Activated CD4-positive, alpha-beta memory T cell treated with anti-CD3 and anti-CD28 coated beads, Interleukin-2, amount 10 ng/mL, durations not matched to agents 7 days and 5 days (primary cell): ENCODE data around the gene GZMM. TPM values are rescaled to one million over a fixed set of nuclear protein-coding genes. Genes with fewer than 3 reads are reported as not detected.

ENCODE experiments used
- CTCF ChIA-PET: fragments of 350-600 bp; sonication (Branson Sonifier 250); formaldehyde crosslinking; loops from one replicate; lab custom pipeline; 2021; ENCODE audit warnings: antibody characterized with exemption, inconsistent platforms; lab: Charles Lee
- POLR2A ChIA-PET: fragments of 350-600 bp; sonication (Branson Sonifier 250); formaldehyde crosslinking; loops from one replicate; lab custom pipeline; 2021; ENCODE audit warnings: antibody characterized with exemption; lab: Charles Lee
- DNase-seq: peaks from one replicate; pipeline ENCODE4 v3.0.0-alpha.2; 2020
- H3K27ac Mint-ChIP-seq: one replicate; pipeline ENCODE4 v1.8.0; 2021; ENCODE audit warnings: mild to moderate bottlenecking, mixed read lengths
- H3K27me3 Mint-ChIP-seq: one replicate; pipeline ENCODE4 v1.8.0; 2021; ENCODE audit warnings: mixed read lengths
- H3K36me3 Mint-ChIP-seq: one replicate; pipeline ENCODE4 v1.8.0; 2021; ENCODE audit warnings: low read depth, mixed read lengths
- H3K4me1 Mint-ChIP-seq: one replicate; pipeline ENCODE4 v1.8.0; 2021; ENCODE audit warnings: mixed read lengths
- H3K4me3 Mint-ChIP-seq: one replicate; pipeline ENCODE4 v1.8.0; 2021; ENCODE audit warnings: mild to moderate bottlenecking, mixed read lengths
- H3K9me3 Mint-ChIP-seq: one replicate; pipeline ENCODE4 v1.8.0; 2021; ENCODE audit warnings: mixed read lengths
- total RNA-seq, 2 experiments: library from RNA; stranded (reverse); gene quantifications; one replicate each; pipeline ENCODE4 v1.2.3, GENCODE V29; 2021

GZMM gene
- total RNA-seq, 2 experiments from 2014 or later: 45.1 to 45.2 TPM

DNA sequence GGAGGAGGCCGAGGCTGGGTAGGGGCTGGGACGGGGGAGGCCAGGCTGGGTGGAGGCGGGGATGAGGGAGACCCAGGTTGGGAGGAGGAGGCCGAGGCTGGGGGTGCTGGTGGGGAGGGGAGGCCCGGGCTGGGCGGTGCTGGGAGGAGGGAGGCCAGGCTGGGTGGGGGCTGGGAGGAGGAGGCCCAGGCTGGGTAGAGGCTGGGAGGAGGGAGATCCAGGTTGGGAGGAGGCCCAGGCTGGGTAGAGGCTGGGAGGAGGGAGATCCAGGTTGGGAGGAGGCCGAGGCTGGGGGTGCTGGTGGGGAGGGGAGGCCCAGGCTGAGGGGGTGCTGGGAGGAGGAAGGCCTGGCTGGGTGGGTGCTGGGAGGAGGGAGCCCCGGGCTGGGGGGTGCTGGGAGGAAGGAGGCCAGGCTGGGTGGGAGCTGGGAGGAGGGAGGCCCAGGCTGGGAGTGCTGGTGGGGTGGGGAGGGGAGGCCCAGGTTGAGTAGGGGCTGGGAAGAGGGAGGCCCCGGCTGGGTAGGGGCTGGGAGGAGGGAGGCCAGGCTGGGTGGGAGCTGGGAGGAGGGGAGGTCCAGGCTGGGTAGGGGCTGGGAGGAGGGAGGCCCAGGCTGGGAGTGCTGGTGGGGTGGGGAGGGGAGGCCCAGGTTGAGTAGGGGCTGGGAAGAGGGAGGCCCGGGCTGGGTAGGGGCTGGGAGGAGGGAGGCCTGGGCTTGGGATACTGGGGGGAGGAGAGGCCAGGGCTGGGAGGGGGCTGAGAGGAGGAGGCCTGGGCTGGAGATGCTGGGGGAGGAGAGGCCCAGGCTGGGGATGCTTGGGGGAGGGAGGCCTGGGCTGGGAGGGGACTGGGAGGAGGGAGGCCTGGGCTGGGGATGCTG is 25.9 kb upstream of the GZMM start:
- Mint-ChIP-seq H3K9me3 (no peaks in the 10 kb centered on the region), H3K27ac (no peak overlapping the region), H3K36me3 (peaks cover 4% of the 10 kb centered on the region), H3K4me3 (no peak overlapping the region), H3K27me3 (no peaks in the 10 kb centered on the region), H3K4me1 (peaks cover 12% of the 10 kb centered on the region)
- ChIA-PET POLR2A (interaction anchor here (1.2 kb wide), 1 partner anchor 14 kb away, joined by 6 read pairs; the partner anchor contains the start of gene CDC34), CTCF (no interaction called here)
- DNase-seq: no peak

DNA sequence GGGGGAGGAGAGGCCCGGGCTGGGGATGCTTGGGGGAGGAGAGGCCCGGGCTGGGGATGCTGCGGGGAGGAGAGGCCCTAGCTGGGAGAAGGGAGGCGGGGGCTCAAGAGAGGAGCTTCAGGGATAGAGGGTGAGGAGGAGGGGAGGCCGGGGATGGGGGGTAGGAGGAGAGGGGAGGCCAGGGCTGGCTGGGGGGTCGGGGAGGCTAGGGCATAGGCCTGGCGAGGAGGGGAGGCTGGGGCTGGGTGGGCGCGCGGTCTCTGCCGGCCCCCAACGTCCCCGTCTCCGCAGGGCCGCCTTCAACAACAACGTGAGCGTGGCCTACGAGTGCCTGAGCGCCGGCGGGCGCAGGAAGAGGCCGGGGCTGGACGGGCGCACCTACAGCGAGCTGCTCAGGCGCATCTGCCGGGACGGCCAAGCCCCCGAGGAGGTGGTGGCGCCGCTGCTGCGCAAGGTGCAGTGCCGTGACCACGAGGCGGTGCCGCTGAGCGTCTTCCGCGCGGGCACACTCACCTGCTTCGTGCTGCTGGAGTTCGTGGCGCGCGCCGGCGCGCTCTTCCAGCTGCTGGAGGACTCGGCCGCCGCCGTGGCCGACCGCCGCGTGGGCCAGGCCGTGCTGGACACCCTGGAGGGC is 25.1 kb upstream of the GZMM start:
- peaks cover 4% of the 10 kb centered on the region for H3K36me3 Mint-ChIP-seq
- H3K4me1 Mint-ChIP-seq: peaks cover 12% of the 10 kb centered on the region
- no peaks in the 10 kb centered on the region for H3K9me3 Mint-ChIP-seq
- ChIA-PET POLR2A (interaction anchor here (1.2 kb wide), 1 partner anchor 13 kb away, joined by 6 read pairs; the partner anchor contains the start of gene CDC34), CTCF (no interaction called here)
- no peak overlapping the region for H3K4me3 Mint-ChIP-seq
- no peak overlapping the region for H3K27ac Mint-ChIP-seq
- no peaks in the 10 kb centered on the region for H3K27me3 Mint-ChIP-seq
- peak; percentile 50 for DNase-seq

DNA sequence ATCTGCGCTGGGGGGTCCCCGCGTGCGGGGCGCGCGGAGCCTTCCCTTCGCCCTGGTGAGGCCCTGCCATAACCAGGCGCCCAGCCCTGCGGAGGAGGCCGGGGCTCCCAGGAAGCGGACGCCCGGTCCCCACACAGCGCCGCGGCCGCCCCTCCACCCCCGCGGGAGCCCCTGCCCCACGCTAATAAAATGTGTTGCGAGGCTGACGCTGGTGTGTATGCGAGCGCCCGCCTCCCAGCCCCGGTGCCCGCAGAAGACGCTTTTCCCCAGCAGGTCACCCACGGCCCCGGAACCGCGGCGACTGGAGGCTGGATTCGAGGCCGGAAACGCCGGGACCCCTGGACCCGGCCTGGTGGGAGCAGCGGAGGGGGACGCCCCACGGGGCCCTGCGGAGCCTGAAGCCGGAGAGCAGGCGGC is 24.4 kb upstream of the GZMM start:
- no peak for DNase-seq
- H3K27ac Mint-ChIP-seq: no peak overlapping the region
- H3K4me1 Mint-ChIP-seq: peaks cover 11% of the 10 kb centered on the region
- CTCF ChIA-PET: no interaction called here
- H3K27me3 Mint-ChIP-seq: no peaks in the 10 kb centered on the region
- no peaks in the 10 kb centered on the region for H3K9me3 Mint-ChIP-seq
- POLR2A ChIA-PET: interaction anchor here (1.2 kb wide), 1 partner anchor 13 kb away, joined by 6 read pairs; the partner anchor contains the start of gene CDC34
- H3K36me3 Mint-ChIP-seq: no peaks in the 10 kb centered on the region
- no peak overlapping the region for H3K4me3 Mint-ChIP-seq

DNA sequence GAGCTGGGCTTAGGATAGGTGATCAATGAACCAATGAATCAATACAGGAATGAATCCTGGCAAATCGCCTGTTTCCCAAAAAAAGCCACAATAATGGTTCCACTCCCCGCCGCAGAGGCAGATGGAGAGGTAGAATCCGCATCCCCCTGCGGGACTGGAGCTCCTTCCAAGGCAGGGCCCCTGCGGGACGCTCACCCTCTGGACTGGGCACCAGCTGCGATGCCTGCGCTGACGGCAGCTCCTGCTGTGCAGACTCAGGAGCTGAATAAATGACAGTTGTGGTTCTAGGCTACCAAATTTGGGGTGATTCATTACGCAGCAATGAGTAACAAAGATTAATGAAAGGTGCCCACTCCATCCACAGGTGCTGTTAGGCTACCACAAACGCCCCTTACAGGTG is 21.1 kb upstream of the GZMM start:
- no peaks in the 10 kb centered on the region for H3K9me3 Mint-ChIP-seq
- no peak for DNase-seq
- POLR2A ChIA-PET: interaction anchor here (1.2 to 3.0 kb wide), 3 partner anchors 8 to 12 kb away, joined by 3 to 22 read pairs (median 14); partner anchors contain the start of gene CDC34
- no peak overlapping the region for H3K27ac Mint-ChIP-seq
- H3K4me3 Mint-ChIP-seq: no peak overlapping the region
- H3K27me3 Mint-ChIP-seq: peaks cover 4% of the 10 kb centered on the region
- H3K4me1 Mint-ChIP-seq: peaks cover 6% of the 10 kb centered on the region
- CTCF ChIA-PET: interaction anchor here (1.1 to 3.0 kb wide), 2 partner anchors 9 to 12 kb away, joined by 3 to 23 read pairs; partner anchors contain the start of gene CDC34
- no peaks in the 10 kb centered on the region for H3K36me3 Mint-ChIP-seq

DNA sequence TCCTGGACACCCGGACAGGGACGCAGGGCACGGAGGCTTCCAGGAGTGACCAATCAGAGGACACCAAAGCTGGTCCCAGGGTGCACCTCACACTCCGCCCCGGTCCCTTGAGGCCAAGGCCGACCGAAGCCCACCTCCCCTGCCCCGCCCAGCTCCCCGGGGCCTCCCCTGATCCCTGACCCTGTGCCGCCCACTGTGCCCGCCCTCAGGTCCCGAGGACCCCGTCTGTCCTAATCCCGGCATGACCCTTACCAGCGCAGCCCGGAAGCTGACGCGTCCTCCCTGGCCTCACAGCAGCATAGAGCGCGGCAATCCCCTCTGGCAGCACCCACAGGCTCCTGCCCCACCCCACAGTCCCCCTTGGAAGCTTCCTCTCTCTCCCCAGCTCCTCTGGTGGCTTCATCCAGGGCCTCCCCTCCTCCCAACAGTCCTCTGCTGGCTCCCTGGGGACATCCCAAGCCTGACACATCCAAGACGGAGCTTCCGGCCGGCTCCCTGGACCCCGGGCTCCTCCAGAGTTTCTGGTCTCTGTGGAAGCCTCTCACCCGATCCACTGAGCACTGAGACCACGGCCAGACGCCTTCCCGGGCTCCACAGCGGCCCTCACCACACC is 19.7 kb upstream of the GZMM start:
- ChIA-PET CTCF (no interaction called here), POLR2A (interaction anchor here (1.4 kb wide), 1 partner anchor 18 kb away, joined by 3 read pairs; no protein-coding TSS in a partner anchor)
- H3K4me1 Mint-ChIP-seq: peaks cover 6% of the 10 kb centered on the region
- H3K27me3 Mint-ChIP-seq: peaks cover 4% of the 10 kb centered on the region
- no peak overlapping the region for H3K27ac Mint-ChIP-seq
- DNase-seq: no peak
- H3K9me3 Mint-ChIP-seq: no peaks in the 10 kb centered on the region
- no peaks in the 10 kb centered on the region for H3K36me3 Mint-ChIP-seq
- H3K4me3 Mint-ChIP-seq: no peak overlapping the region

DNA sequence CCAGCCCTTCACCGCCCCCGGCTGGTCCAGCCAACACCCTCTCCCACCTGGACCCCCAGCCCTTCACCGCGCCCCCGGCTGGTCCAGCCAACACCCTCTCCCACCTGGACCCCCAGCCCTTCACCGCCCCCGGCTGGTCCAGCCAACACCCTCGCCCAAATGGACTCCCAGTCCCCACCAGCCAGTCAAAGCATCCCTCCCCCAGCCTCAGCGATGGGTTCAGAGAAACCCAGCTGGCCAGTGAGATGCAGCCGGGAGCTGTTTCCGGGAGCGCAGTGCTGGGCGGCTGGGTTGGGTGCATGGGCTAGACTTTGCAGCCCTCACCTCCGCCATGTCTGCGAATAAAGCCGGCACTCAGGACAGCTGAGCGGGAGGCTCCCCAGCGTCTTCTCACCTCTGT is 18.8 kb upstream of the GZMM start:
- POLR2A ChIA-PET: interaction anchor here (1.4 kb wide), 2 partner anchors 14 to 19 kb away, joined by 3 read pairs; no protein-coding TSS in a partner anchor
- no peaks in the 10 kb centered on the region for H3K9me3 Mint-ChIP-seq
- no peak overlapping the region for H3K27ac Mint-ChIP-seq

DNA sequence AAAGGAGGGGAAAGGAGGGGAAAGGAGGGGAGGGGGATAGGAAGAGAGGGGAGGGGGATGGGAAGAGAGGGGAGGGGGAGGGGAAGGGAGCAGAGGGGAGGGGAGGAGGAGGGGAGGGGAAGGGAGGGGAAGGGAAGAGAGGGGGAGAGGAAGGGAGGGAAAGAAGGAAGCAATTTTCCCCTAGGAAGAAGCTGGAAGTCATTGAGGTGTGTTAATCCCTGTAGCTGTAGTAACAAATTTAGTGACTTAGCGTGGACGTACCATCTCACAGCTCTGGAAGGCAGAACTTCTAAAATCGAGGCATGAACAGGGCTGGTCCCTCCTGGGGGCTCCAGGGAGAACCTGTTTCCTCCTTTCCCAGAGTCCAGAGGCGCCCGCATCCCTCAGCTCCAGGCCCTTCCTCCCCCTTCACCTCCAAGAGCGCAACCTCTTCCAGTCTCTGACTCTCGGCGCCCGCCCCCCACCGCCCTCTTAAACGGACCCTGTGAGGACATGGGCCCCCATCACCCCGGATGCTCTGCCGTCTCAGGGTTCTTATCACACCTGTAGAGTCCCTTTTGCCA is 17.9 kb upstream of the GZMM start:
- POLR2A ChIA-PET: interaction anchor here (1.4 kb wide), 1 partner anchor 15 kb away, joined by 3 read pairs; no protein-coding TSS in a partner anchor
- Mint-ChIP-seq H3K36me3 (no peaks in the 10 kb centered on the region), H3K27me3 (peaks cover 4% of the 10 kb centered on the region), H3K4me3 (no peak overlapping the region), H3K4me1 (peaks cover 9% of the 10 kb centered on the region), H3K27ac (no peak overlapping the region), H3K9me3 (no peaks in the 10 kb centered on the region)
- CTCF ChIA-PET: interaction anchor here (0.8 to 1.2 kb wide), 3 partner anchors 15 to 206 kb away, joined by 3 read pairs; no protein-coding TSS in a partner anchor
- no peak for DNase-seq

More for the DNA sequence above, 18.8 kb upstream of the GZMM start:
- CTCF ChIA-PET: no interaction called here
- no peak for DNase-seq
- Mint-ChIP-seq H3K4me1 (peaks cover 6% of the 10 kb centered on the region), H3K4me3 (no peak overlapping the region), H3K27me3 (peaks cover 4% of the 10 kb centered on the region), H3K36me3 (no peaks in the 10 kb centered on the region)

DNA sequence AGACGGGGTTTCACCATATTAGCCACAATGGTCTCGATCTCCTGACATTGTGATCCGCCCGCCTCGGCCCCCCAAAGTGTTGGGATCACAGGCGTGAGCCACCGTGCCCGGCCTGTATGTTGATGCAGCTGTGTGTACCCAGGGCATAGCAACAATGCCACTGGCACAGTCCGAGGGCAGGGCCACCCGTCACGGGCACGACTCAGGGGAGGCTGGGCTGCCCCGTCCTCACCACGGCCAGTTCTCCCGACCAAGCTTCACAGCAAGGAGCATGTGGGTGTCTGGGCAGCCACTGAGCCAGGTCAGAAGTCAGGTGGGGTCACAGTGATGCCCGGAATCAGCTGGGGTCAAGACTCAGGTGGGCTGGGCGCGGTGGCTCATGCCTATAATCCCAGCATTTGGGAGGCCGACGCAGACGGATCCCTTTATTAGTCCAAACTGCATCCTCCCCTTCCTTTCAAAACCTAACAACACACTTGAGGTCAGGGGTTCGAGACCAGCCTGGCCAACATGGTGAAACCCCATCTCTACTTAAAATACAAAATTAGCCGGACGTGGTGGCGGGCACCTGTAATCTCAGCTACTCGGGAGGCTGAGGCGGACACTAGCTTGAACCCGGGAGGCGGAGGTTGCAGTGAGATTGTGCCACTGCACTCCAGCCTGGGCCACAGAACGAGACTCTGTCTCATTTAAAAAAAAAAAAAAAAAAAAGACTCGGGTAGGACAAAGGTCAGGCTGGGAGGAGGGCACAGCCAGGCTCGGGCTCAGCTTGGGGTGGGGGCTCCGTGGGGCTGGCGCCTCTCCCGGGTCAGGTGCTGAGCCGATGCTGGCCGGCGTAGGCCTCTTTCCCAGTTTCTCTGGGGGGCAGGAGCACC is 13.5 kb upstream of the GZMM start:
- H3K9me3 Mint-ChIP-seq: no peaks in the 10 kb centered on the region
- H3K27ac Mint-ChIP-seq: peak overlapping the region; percentile 72
- ChIA-PET CTCF (interaction anchor here (0.6 to 6.6 kb wide), 3 partner anchors 19 to 42 kb away, joined by 3 to 59 read pairs (median 25); partner anchors contain the start of genes BSG and TPGS1), POLR2A (interaction anchor here (0.6 to 4.7 kb wide), 5 partner anchors 8 to 41 kb away, joined by 3 to 46 read pairs (median 3); partner anchors contain the start of gene GZMM)
- DNase-seq: no peak
- H3K27me3 Mint-ChIP-seq: peaks cover 4% of the 10 kb centered on the region
- H3K4me1 Mint-ChIP-seq: peaks cover 21% of the 10 kb centered on the region
- H3K36me3 Mint-ChIP-seq: no peaks in the 10 kb centered on the region
- peak overlapping the region; percentile 78 for H3K4me3 Mint-ChIP-seq

DNA sequence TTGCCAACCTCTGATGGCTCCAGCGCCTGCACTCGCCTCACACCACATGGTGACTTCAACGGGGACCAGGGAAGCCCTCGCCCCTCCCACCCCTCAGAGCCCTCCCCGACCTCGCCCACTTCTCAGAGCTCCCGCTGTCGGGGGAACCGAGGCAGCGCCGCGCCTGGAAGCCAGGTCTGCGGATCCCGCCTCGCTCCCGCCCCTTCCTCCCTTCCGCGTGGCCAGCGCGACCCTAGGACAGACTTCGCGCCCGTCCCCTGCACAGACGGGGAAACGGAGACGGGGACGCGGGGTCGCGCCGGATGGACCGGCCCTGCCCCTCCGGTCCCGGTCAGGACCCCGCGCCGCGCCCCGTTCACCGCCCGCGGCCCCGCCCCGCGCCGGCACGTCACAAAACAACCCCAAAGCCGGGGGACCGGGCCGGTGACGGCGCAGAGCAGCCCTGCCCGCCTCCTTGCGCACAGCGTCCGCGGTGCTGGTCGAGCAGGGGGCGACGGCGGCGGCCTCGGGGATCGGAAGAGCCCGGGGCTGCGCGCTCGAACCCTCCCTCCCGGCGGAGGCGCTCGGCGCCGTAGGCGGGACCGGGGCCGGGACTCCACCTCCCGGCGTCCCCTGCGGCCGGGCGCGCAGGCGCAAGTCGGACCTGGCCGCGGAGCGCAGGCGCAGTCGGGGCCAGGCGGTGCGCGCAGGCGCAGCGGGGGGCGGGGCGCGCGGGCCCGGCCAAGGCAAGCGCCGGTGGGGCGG is 12.7 kb upstream of the GZMM start:
- ChIA-PET POLR2A (interaction anchor here (0.6 to 4.7 kb wide), 12 partner anchors 9 to 129 kb away, joined by 3 to 46 read pairs (median 5); partner anchors contain the start of genes BSG and GZMM), CTCF (interaction anchor here (0.6 to 6.6 kb wide), 4 partner anchors 9 to 41 kb away, joined by 3 to 59 read pairs (median 14); partner anchors contain the start of genes BSG and TPGS1)
- DNase-seq: peak; percentile 92
- Mint-ChIP-seq H3K27me3 (peaks cover 2% of the 10 kb centered on the region), H3K4me3 (peak overlapping the region; percentile 78), H3K36me3 (peaks cover 2% of the 10 kb centered on the region), H3K9me3 (no peaks in the 10 kb centered on the region), H3K27ac (peak overlapping the region; percentile 72), H3K4me1 (peaks cover 21% of the 10 kb centered on the region)

DNA sequence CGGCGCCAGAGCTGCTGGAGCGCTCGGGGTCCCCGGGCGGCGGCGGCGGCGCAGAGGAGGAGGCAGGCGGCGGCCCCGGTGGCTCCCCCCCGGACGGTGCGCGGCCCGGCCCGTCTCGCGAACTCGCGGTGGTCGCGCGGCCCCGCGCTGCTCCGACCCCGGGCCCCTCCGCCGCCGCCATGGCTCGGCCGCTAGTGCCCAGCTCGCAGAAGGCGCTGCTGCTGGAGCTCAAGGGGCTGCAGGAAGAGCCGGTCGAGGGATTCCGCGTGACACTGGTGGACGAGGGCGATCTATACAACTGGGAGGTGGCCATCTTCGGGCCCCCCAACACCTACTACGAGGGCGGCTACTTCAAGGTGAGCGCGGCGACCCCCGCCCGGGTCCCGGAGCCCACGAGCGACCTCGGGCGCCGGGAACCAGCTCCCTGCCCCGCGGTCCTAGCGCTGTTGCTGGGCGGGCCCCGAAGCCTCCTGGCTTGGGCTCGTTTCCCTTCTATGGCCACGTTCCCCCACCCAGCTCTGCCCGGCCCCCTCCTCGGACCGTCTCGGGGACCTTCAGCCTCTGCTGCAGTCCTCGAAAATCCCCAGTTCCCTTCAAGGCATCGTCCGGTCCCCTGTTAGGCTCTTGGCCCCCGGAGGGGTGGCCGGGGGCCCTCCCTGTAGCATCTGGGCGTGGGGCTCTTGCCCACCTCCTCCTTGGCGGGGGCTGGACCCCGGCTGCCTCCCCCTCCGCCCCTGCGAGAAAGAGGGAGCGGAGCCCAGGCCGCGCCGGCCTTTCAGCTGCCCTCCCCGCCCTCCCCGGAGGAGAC is 11.9 kb upstream of the GZMM start, which contains the start of gene CDC34:
CDC34 (plus strand) TSS at position 8 of the 808 bp plus-strand sequence; CDS start at position 180, 172 bp downstream.
- no peaks in the 10 kb centered on the region for H3K27me3 Mint-ChIP-seq
- peak; percentile 29 for DNase-seq
- H3K4me1 Mint-ChIP-seq: peaks cover 21% of the 10 kb centered on the region
- peak within 1 kb of the TSS; percentile 78 for H3K27ac Mint-ChIP-seq
- peak within 1 kb of the TSS; percentile 78 for H3K4me3 Mint-ChIP-seq
- H3K9me3 Mint-ChIP-seq: no peaks in the 10 kb centered on the region
- peaks cover 5% of the 10 kb centered on the region for H3K36me3 Mint-ChIP-seq
- ChIA-PET CTCF (interaction anchor here (0.7 to 6.6 kb wide), 6 partner anchors 10 to 37 kb away, joined by 3 to 59 read pairs (median 4); partner anchors contain the start of gene TPGS1), POLR2A (interaction anchor here (0.6 to 4.7 kb wide), 16 partner anchors 10 to 129 kb away, joined by 3 to 46 read pairs (median 4); partner anchors contain the start of genes BSG and GZMM)
